Esophagus mucosa (tissue), 1 donor: Measurements from ENCODE around the gene PRKCI. TPM values are rescaled to one million over a fixed set of nuclear protein-coding genes. Genes with fewer than 3 reads are reported as not detected.
"Not testable (repeated sequence)": the region's sequence is repeated elsewhere in the genome, so short reads cannot be mapped to it uniquely, and the experiment has no call there.

Source experiments
- ATAC-seq: fragments of 200-7000 bp; cut with Tn5 transposase; one replicate; pipeline ENCODE4 v1.9.1; 2020
- total RNA-seq: library from RNA; stranded (reverse); gene quantifications from one replicate; pipeline ENCODE4 v1.2.4, GENCODE V29; 2023
- donor health status: DM: yes; HTN: yes; CAD: no.

Gene PRKCI
- total RNA-seq, 1 donor from 2014 or later = 28.5 TPM

- ATAC-seq = peak; percentile 78
Observed at GRCh38 chr3:170301405-170301804, 79.2 kb downstream of the PRKCI start.

DNA sequence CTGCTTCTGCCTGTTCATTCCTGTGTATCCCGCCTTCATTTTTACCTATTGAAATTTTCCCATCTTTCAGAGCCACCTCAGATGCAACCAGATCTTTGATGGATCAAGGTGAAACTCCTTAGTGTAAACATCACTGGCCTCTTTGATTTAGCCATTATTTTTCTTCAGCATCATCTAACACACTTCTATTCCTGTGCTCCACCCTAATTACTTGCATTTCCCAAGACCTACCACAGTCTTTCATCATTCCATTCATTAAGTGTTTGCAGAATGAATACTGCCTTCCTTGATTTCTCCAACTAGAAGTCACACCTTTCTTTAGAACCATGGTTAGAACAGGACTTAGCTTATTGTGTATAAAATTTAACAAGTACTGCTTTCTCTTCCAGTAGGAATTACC is 79.8 kb downstream of the PRKCI start:
- peak; percentile 54 for ATAC-seq

DNA sequence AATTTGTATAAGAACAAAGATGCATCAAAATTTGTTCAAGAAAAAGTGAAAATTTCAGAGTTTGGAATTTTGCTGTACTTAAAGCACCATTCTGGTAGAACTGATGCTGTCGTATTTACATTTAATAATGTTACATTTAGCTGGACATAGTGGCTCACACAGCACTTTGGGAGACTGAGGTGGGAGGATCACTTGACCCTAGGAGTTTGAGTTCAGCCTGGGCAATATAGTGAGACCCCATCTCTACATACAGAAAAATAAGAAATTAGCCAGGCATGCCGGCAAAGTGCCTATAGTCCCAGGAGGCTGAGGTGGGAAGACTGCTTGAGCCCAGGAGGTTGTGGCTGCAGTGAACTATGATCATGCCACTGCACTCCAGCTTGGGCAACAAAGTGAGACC is 83.8 kb downstream of the PRKCI start:
- ATAC-seq = no peak

DNA sequence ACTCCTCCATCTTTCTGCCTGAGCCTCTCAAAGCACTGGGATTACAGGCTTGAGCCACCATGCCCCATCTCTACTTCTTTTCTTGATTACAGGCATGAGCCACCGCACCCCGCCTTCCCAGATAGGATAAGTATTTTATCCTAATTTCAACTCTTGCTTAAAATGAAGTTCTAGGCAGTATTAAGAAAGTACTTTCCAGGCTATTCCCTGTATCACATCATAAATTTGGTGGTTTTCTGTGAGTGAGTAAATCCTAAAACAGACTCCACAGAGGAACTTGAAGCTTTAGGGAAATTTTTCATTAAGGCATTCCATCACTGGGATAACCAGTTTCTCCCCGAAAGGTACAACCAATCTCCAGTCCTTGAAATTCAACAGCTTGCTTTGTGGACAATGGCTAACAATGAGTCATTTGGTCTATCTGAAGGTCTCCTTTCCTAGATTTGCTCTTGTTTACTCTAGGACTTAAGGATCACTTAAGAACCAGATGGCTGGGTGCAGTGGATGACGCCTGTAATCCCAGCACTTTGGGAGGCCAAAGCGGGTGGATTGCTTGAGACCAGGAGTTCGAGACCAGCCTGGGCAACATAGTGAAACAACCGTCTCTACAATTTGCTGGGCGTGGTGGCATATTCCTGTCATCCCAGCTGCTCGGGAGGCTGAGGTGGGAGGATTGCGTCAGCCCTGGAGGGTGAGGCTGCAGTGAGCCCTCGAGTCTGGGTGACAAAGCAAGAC is 85.6 kb downstream of the PRKCI start:
- peak; percentile 84 for ATAC-seq

GRCh38 chr3:170309046-170309445 is 86.8 kb downstream of the PRKCI start:
- no peak for ATAC-seq

DNA sequence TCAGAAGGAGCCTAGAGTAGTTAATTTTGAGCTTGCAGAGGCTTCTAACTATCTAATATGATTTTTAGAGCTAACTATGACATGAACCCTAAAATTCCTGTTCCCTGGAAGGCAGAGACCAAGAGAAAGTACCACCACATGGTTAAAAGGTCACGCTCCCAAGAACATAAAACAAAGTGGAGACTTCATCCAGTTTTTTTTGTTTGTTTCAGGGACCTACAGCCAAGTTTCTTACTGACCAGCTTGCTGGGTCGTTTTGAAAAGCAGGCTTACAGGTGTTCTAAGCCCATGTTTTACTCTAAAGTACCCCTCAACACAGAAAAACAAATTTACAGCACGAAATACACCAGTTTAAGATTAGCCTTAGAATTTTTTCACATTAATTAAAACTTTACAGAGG is 95.7 kb downstream of the PRKCI start:
- ATAC-seq = no peak

DNA sequence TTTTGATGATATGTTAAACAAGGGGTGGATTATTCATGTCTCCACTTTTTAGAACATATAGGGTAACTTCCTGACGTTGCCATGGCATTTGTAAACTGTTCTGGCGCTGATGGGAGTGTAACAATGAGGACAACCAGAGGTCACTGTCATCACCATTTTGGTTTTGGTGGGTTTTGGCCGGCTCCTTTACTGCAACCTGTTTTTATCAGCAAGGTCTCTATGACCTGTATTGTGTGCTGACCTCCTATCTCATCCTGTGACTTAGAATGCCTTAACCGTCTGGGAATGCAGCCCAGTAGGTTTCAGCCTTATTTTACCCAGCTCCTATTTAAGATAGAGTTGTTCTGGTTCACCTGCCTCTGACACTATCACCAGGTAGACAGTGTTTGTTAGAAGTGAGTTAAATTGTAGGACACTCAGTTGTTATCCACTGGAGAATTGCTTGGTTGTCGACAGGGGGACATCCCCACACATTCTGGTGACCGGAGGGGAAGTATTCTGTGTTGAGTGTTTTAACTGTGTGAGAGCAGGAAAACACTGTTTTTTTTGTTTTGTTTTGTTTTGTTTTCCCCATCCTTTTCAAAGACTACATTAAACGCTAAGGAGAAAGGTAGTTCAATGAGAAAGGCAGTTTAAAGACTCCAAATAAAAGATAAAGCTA is 98.4 kb downstream of the PRKCI start:
- ATAC-seq = no peak

DNA sequence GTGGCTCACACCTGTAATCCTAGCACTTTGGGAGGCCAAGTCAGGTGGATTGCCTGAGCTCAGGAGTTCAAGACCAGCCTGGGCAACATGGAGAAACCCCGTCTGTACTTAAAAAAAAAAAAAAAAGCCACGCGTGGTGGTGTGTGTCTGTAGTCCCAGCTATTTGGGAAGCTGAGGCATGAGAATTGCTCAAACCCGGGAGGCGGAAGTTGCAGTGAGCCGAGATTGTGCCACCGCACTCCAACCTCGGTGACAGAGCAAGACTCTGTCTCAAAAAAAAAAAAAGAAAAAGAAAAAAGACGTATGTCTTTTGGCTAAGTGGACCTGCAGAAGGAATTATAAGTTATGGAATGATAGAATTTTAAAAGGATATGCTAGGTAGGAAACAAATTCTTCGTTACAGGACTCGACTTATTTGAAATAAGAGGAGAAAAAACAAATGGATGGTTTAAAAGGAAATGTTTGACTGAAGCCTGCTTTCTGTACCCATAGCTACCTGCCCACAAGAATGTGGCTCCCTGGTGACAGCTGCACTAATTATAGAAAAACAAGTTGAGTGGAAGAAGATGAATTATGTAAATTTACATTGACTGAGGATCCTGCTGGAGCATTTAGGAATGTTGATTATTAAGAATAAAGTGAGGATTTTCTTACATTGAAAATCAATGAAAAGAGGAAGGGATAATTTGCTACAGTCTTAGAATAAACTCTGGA is 99.3 kb downstream of the PRKCI start:
- ATAC-seq = no peak

- ATAC-seq = no peak
Observed at GRCh38 chr3:170322566-170323269, 100.5 kb downstream of the PRKCI start.

DNA sequence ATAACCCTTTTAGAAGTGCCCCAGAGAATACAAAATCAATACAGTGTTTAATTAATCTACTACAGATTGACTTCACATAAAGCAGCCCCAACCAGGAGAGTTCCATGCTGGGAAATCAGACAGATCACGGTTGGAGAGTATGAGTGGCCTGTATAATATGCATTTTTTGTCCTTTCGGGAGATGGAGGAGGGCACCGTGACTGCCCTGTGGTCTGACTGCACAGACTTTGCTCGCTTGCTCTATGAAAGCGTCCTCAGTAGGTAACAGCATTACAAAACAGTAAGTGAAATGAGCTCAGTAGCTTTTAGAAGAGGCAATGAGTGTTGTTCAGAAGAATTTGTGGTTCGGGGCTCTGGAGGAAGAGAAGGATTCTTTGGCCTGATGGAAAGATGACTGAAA is 101.1 kb downstream of the PRKCI start:
- ATAC-seq = no peak

DNA sequence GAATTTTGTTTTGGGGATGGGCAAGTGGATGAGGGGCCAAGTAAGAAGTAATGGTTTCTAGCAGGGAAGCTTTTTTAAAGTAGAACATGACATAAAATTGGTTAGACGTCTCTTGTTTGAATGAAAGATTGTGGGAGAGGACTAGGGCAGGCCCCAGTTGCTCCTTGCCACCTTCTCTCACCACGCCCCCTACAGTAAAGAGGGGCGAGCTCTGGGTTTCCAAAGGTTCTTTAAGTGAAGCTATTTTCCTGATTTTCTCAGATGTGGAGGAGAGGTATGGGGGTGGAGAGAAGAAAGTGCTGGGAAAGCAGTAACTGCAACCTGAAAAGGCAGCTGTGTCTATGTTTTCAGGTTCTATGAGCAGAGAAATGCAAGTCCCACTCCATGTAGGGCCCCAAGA is 102.7 kb downstream of the PRKCI start:
- ATAC-seq = no peak

GRCh38 chr3:170327040-170327808 is 105.0 kb downstream of the PRKCI start:
- no peak for ATAC-seq

- not testable (repeated sequence) for ATAC-seq
Observed at GRCh38 chr3:170327868-170328548, 105.8 kb downstream of the PRKCI start.

DNA sequence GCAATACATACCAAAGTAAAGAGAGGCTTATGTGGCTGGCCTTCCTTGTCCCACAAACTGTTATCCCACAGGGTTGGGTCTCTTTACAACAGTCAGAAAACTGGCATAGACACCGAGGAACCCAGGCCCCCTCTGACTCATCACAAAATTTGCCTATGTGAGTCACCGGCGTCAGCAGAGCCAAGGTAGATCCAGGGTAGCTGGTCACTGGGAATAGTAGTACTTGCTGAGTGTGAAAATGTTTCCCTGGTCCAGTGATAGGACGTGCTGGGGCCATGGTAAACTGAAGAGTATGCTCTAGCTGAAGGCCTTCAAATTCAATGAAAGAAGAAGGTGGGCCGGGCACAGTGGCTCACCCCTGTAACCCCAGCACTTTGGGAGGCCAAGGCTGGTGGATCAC is 108.1 kb downstream of the PRKCI start:
- peak; percentile 88 for ATAC-seq

DNA sequence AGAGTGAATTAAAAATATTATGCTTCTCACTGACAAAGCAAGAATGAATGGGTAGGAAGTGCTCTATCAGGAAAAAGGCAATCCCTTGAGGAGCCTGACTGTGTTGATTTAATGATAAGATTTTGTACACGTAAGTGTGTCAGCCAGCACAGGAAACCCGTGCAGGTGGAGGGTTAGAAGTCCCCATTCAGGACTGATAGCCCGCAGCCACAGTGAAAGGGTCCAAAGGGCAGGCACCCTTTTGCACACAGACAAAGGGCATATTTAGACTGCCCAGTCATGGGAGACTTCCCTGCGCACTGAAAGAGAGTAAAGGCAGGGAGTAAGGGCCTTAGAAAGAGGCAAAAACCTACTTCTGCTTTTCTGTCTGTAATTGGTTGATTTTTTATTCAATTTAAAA is 108.9 kb downstream of the PRKCI start:
- peak; percentile 14 for ATAC-seq

DNA sequence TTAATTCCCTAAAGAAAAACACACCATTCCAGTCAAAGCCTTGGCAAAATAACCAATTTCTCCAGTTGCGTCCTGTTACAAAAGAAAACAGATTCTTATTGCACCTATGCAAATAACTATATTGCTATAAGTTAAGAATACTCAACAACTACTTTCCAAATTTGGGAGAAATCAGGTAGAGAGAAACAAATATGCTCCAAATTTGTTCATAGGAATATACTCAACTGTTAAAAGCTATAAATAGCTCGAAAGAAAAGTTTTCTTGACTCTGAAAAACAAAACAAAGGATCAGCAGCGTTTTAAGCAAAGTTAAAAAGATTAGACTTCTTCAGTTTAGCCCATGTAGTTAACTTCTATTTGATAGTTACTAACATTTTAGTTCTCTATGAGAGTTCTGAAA is 115.2 kb downstream of the PRKCI start:
- ATAC-seq = no peak

GRCh38 chr3:170338690-170339340 is 116.6 kb downstream of the PRKCI start:
- no peak for ATAC-seq

- ATAC-seq = not testable (repeated sequence)
Observed at GRCh38 chr3:170342273-170342672, 120.0 kb downstream of the PRKCI start.

GRCh38 chr3:170343859-170344258 is 121.6 kb downstream of the PRKCI start:
- ATAC-seq = peak; percentile 61

DNA sequence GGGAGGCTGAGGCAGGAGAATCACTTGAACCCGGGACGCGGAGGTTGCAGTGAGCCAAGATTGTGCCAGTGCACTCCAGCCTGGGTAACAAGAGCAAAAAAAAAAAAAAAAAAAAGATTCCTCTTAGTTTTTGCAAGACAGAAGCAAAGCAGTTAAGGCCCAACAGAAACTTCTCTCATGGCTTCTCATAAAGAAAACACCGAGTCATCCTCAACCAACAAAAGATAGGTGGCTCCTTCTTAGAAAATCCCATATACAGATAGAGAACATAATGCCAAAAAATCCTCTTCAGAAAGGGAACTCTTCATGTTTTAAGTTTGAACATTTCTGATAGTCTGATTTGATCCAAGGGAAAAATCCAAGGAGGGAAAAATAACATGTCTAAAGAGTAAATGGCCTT is 122.7 kb downstream of the PRKCI start:
- no peak for ATAC-seq
